GM19043 (cell line): ENCODE measurements around the gene HDDC3.
A peak's percentile ranks its signal among the peaks of the same experiment; 100 is the strongest.
"Not testable (repeated sequence)": the region's sequence is repeated elsewhere in the genome, so short reads cannot be mapped to it uniquely, and the experiment has no call there.

Experiments
- ATAC-seq: cut with Tn5 transposase; IDR thresholded peaks from one replicate; pipeline ENCODE4 v1.9.1; 2021; ENCODE audit warnings: low read depth; ENCODE audit not compliant: unreplicated experiment

The HDDC3 gene

DNA sequence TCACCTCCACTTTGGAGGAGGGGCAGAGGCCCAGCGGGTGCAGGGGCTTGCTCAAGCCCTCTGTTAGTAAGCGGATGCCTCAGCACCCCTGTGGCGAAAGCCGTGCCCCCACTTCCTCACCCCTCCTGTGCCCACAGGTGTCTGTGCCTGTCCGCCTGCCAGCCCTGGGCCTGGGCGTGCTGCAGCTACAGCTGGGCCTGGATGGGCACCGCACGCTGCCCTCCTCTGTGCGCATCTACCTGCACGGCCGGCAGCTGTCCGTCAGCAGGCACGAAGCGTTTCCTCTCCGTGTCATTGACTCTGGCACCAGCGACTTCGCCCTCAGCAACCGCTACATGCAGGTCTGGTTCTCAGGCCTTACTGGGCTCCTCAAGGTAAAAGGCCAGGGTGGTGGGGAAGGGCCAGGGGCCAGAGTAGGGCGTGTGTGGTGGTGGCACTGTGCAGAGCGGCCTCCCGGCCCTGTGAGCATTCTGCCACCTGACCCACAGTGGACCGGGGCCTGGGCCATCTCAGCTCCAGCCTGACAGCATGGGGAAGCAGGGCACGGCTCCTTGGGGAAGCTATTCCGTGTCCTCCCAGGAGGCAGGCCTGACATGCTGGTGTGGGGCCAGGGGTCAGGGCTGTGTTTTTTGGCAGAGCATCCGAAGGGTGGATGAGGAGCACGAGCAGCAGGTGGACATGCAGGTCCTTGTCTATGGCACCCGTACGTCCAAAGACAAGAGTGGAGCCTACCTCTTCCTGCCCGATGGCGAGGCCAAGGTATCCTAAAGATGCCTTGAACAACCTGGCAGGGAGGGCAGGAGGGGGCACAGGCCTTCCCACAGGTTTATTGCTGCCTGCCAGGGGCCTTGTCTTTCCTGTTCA is 20.2 kb downstream of the HDDC3 start:
- ATAC-seq = no peak

DNA sequence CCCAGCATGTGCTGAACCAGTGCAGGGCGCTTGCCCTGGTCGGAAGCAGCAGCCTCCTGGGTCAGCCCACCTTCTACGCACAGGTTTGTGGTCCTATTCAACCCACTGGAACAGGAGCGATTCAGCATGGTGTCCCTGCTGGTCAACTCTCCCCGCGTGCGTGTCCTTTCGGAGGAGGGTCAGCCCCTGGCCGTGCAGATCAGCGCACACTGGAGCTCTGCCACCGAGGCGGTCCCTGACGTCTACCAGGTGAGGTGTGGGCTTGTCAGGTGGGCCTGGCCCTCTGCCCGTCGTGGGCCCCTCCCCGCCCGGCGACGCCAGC is 21.1 kb downstream of the HDDC3 start:
- no peak for ATAC-seq

DNA sequence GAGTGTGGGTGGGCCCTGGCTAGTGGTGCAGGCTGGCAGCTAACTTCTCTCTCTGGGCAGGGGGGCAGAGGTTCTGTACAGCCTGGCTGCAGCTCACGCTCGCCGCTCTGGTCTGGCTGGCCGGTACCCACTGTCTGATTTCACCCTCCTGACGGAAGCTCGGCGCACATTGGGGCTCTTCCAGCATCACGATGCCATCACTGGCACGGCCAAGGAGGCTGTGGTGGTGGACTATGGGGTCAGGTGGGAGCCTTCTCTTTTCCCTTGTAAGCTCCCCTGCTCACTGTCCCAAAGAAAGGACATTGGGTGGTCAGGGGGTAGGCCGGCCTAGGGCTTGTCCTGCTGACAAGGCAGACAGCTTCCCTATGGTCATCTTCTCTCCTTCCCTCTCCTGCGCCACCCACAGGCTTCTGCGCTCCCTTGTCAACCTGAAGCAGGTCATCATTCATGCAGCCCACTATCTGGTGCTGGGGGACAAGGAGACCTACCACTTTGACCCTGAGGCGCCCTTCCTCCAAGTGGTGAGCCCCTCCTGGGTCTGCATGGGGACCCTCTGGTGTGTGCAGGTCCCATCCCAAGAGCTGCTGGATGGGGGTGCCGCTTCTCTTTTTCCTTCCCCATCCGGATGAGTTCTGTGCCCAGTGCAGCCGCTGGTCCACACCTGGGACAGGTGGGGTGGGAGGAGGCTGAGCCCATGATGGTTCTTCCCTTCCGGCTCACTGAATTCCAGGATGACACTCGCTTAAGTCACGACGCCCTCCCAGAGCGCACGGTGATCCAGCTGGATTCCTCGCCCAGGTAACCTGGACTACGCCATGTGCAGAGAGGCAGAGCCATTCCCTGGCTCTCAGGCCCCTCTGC is 21.7 kb downstream of the HDDC3 start:
- ATAC-seq = no peak

DNA sequence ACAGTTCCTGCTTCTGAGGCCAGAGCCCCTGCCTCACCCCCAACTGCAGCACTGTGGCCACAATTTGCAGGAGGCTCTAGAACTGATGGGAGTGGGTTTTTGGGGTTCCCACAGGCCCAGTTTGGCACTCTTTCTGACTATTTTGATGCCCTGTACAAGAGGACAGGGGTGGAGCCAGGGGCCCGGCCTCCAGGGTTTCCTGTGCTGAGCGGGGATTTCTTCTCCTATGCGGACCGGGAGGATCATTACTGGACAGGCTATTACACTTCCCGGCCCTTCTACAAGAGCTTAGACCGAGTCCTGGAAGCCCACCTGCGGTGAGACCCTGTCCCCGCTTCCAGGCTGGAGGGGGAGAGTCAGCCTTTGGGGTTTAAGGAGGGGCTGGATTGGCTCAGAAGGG is 22.4 kb downstream of the HDDC3 start:
- no peak for ATAC-seq

DNA sequence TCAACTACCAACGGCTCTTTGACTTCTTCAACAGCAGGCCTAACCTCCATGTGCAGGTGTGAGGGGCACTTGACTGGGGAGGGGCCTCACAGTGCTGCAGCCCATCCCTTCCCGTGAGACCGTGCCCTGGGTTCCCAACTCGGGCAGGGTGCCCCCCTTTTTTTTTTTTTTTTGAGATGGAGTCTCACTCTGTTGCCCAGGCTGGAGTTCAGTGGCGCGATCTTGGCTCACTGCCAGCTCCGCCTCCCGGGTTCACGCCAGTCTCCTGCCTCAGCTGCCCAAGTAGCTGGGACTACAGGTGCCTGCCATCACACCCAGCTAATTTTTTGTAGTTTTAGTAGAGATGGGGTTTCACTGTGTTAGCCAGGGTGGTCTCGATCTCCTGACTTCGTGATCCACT is 22.9 kb downstream of the HDDC3 start:
- not testable (repeated sequence) for ATAC-seq

DNA sequence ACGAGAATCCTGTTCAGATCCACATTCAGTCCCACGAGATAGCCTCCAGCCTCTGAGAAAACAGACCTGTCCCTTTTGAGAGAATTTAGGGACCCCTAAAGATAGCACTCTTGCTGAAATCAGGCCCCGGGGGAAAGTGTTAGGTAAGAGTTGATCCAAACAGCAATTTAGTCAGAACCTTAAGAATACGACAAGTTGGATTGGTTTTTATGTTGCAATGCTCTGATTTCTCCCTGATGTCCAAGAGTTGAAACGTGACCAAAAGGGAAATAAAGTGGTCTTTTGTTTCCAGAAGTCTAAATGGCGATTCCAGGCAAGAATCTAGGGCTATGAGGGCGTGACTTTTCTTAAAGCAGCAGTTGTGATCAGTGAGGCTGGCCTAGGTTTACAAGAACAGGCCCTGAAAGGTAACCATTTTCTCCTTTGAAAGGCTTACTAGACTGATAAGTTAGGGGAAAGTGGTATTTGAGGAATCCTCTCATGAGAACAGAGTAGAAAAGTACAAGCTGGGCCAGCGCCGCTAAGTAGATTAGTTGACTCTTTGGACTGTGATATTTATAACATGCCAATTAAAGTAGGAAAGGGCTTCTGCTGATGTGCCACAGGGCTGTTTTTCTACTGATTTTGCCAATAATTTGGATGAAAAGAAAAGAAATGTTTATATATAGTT is 24.4 kb downstream of the HDDC3 start:
- ATAC-seq = no peak

DNA sequence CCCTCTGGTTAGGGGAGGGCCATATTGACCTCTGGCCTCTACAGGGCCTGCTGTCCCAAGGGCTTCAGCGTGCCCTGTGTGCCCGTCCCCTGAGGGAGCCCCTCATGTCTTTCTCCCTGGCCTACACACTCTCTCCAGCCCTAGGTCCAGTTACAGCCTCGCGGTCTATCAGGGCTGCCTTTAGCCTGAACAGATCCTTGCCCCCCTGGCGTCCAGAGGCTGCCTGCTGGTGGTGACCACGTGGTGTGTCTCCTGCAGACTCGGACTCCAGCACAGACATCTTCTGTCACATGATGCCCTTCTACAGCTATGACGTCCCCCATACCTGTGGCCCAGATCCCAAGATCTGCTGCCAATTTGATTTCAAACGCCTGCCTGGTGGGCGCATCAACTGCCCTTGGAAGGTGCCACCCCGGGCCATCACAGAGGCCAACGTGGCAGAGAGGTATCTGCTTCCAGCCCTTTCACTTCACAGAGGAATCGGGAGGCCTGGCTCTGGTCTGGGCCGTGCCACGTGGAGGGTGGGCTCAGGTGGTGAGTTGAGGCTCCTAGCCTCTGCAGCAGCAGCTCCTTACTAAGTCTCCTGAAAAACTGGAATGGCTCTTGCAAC is 25.2 kb downstream of the HDDC3 start:
- ATAC-seq = no peak

DNA sequence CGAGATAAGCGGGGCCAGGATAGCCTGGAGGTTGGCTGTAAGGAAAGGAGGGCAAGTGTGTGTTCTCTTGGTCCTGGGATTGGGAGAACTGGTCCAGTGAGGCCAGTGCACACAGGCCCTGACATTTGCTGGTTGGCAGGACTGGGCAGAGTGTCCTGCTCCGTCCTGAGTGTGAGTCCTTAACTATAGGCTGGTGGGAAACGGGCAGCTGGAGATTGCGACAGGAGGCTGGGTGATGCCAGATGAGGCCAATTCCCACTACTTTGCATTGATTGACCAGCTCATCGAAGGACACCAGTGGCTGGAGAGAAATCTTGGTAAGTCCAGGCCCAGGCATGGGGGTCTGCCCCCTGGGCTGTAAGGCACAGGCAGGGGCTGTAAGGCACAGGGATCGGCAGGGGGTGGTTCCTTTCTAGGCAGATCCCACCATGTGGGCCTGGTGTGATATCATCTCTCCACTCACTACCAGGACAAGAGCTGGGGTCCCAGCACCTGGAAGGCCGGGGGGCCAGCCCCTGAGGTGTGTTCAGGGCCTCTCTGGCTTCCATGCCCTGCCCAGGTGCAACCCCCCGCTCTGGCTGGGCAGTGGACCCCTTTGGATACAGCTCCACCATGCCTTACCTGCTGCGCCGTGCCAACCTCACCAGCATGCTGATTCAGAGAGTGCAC is 26.0 kb downstream of the HDDC3 start:
- no peak for ATAC-seq

DNA sequence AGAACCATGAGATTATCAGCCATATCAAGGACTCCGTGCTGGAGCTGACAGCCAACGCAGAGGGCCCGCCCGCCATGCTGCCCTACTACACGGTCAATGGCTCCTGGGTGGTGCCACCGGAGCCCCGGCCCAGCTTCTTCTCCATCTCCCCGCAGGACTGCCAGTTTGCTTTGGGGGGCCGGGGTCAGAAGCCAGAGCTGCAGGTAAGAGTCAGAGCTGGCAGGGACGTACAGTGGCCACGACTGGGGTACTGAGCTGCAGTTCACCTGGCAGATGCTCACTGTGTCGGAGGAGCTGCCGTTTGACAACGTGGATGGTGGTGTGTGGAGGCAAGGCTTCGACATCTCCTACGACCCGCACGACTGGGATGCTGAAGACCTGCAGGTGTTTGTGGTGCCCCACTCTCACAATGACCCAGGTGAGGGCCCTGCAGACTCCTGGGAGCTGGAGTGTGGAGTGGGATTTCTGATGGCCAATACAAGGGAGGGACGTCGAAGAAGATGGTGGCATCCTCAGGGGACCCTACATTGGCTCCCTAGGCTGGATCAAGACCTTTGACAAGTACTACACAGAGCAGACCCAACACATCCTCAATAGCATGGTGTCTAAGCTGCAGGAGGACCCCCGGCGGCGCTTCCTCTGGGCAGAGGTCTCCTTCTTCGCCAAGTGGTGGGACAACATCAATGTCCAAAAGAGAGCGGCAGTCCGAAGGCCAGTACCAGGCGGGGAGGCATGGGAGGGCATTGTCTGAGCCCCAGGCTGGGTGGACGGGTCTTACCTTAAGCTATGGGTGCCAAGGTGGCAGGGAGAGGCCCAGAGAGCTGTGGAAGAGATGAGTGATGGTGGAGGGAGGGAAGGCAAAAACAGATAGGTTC is 26.8 kb downstream of the HDDC3 start:
- no peak for ATAC-seq

DNA sequence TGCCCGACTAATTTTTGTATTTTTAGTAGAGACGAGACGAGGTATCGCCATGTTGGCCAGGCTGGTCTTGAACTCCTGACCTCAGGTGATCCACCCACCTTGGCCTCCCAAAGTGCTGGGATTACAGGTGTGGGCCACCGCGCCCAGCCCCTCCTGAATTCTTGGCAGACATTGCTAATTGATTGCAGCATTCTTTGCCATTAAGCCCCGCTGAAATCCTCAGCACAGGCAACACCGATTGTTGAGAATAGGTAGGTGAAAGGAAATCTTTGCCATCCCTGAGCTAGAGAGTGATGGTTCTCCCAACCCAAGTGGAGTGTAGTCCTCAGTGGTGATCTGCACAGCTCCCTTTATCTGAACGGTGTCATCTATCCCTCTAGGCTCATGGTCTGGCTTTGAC is 27.6 kb downstream of the HDDC3 start:
- ATAC-seq = no peak

DNA sequence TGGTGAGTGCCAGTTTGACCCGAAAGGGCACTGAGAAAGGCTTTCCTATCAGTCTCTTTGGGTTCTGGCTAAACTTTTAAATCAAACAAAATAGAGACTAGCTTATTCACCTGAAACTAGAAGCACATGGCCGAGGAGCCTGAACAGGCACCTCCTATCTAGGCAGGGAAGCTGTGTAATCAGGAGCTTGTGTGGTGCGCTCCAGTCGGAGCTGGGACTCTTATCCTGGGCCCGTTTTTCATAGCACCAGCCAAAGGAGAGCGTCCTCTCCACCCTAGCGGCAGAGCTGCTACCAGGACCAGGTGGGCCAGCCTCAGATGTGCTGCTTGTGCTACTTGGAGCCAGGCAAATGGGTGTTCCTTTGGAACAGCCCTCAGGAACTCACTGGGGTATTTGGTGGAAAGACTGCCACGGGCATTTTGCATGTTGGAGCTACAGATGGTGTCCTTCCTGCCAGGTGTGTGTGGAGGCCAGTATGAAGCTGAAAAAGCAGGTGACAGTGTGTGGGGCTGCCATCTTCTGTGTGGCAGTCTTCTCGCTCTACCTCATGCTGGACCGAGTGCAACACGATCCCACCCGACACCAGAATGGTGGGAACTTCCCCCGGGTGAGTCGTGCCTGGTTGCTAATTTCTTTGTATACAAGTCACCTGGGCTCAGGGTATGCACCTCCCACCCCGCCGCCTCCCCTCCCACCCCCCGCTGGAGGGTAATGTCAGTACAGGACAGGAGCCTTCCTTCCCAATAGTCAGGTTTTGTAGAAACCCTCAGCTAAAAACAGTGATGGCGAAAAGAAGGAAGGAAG is 28.4 kb downstream of the HDDC3 start:
- ATAC-seq = no peak

DNA sequence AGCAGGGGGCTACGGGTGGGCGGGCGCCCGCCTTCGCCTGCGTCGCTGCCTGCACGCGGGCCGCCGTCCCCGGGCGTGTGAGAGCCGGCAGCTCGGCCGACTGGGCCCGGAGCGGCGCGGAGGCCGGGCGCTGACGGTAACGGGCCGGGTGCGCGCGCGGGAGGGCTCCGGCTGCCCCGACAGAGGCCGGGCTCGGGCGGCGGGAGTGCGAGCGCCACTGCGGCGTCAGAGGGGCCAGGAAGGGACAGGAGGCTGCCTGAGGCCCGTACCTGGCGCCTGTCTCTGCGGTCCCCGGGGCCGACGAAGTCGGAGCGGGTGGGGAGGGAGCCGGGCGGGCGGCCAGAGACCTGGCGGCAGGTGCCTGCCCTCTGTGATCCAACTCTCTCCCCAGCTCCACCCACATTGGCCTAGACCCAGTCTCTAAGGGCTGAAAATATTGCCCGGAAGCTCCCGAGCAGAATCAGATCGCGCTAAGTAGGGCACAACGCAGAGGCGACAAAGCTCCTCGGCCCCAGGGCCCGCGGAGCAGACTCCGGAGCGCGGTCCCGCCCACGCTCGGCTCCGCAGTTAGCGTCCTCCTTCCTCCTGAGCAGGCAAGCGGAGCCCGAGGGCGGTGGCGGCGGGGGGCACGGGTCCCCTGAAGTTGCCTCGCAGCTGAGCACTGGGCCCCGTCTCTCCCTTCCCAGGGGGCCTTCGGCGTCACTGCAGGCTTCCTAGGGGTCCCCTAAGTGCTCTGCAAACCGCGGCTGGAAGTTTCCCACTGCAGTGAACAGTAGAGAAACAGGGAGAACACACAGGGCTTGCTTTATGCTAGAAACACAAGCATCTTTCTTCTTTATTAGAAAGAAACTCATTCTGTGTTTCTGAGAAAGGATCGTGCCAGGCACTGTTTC is 29.3 kb downstream of the HDDC3 start, which contains the start of gene MAN2A2:
Gene MAN2A2 (plus strand): TSS at position 463 of the 893 bp plus-strand sequence. CDS start 906 bp downstream, outside the sequence.
- peak; percentile 44 for ATAC-seq

DNA sequence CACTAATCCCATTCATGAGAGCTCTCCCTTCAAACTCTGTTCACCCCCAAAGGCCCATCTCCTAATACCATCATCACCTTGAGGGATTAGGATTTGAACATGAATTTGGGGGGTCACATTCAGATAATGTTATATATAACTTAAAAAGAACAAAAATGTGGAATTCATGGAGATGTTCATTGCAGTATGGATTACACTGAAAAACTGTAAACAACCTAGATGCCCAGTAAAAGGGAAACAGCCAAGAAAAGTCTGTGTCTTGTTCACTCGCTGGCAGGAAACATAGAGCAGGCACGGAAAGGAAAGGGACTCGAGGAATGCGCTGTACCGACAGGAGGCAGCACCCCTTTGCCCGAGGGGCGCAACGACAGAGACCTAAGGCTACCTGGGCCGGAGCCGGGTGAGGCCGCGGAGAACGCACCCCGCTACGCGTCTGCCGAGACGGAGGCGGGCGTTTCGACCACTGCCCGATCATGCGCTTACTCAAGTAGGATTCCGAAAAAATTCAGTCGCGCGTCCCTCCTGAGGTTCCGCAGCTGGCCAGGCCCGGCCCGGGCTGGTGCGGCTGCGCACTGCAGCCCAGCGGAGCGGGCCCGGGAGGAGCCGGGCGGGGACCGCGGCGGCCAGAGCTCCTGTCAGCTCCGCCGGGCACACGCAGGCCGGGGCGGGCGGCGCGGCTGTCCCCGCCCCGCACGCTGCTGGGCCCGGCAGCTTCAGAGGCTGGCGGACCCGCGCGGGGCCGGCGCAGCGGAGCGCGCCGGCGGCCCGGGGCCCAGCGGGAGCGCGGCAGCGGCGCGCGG is 30.1 kb downstream of the HDDC3 start:
- peak; percentile 53 for ATAC-seq

DNA sequence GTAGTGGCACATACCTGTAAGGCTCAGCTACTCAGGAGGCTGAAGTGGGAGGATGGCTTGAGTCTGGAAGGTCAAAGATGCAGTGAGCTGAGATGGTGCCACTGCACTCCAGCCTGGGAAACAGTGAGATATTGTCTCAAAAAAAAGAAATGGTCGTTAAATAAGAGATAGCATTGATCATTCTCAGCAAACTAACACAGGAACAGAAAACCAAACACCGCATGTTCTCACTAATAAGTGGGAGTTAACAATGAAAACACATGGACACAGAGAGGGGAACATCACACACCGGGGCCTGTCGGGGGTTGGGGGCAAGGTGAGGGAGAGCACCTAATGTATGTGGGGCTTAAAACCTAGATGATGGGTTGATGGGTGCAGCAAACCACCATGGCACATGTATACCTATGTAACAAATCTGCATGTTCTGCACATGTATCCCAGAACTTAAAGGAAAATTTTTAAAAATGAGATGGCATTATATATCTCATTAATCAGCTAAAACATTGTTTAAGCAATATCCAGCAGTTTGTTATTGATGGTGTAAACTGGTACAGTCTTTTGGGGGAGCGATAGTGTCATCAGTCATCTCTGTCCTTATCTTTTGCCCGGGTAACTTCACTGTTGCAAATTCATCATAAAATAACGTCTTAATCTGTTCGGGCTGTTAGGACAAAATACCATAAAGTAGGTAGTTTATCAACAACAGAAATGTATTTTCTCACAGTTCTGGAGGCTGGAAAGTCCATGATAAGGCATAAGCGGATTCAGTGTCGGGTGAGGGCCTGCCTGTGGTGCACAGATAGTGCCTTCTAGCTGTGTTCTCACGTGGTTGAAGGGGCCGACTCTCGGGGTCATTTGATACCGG is 30.9 kb downstream of the HDDC3 start:
- no peak for ATAC-seq

DNA sequence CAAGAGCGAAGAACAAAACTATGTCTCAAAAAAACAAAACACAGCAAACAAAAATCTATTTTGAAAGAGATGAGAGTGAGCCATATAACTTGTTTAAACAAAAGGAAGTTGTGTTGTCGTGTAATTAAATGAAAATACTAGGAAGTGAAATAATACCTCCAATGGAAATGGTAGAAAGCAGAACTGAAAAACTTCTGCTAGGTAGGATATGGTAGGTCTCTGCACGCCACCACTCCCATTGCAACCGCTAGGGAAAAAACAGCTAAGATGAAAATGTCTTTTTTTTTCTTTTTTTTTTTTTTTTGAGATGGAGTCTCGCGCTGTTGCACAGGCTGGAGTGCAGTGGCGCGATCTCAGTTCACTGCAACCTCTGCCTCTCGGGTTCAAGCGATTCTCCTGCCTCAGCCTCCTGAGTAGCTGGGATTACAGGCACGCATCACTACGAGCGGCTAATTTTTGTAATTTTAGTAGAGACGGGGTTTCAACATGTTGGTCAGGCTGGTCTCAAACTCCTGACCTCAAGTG is 35.2 kb downstream of the HDDC3 start:
- peak; percentile 83 for ATAC-seq
